Superior temporal gyrus (tissue), 1 donor: Measurements from ENCODE around the gene COL5A1.

Experiments used
- DNase-seq: peaks from one replicate; pipeline ENCODE4 v3.0.0-alpha.2; 2016; ENCODE audit errors: extremely low spot score

COL5A1 gene

GRCh38 chr9:134725605-134725940 is 84.0 kb downstream of the COL5A1 start:
- no peak for DNase-seq

- no peak for DNase-seq
These were observed 84.6 kb downstream of the COL5A1 start for GRCh38 chr9:134726026-134726721.

GRCh38 chr9:134726722-134727034 is 85.1 kb downstream of the COL5A1 start:
- no peak for DNase-seq

- DNase-seq: no peak
These were observed 86.6 kb downstream of the COL5A1 start for GRCh38 chr9:134728021-134728795.

GRCh38 chr9:134728801-134729495 is 87.3 kb downstream of the COL5A1 start:
- DNase-seq: no peak

- no peak for DNase-seq
These were observed 88.6 kb downstream of the COL5A1 start for GRCh38 chr9:134730011-134730760.

- DNase-seq: no peak
These were observed 89.3 kb downstream of the COL5A1 start for GRCh38 chr9:134730761-134731496.

GRCh38 chr9:134731497-134732391 is 90.1 kb downstream of the COL5A1 start:
- no peak for DNase-seq

- no peak for DNase-seq
These were observed 90.9 kb downstream of the COL5A1 start for GRCh38 chr9:134732392-134733110.

- no peak for DNase-seq
These were observed 92.1 kb downstream of the COL5A1 start for GRCh38 chr9:134733480-134734232.

GRCh38 chr9:134734270-134734669 is 92.7 kb downstream of the COL5A1 start:
- no peak for DNase-seq

- no peak for DNase-seq
These were observed 94.0 kb downstream of the COL5A1 start for GRCh38 chr9:134735441-134736175.

- DNase-seq: no peak
These were observed 95.3 kb downstream of the COL5A1 start for GRCh38 chr9:134736791-134737497.

- no peak for DNase-seq
These were observed 96.4 kb downstream of the COL5A1 start for GRCh38 chr9:134737842-134738580.

- DNase-seq: peak; percentile 86
These were observed 97.5 kb downstream of the COL5A1 start for GRCh38 chr9:134738869-134739659.

- no peak for DNase-seq
These were observed 98.0 kb downstream of the COL5A1 start for GRCh38 chr9:134739660-134739968.
